SU-DHL-6 (cell line): ENCODE results near the gene FUCA1.
A peak's percentile ranks its signal among the peaks of the same experiment; 100 is the strongest.

ENCODE experiments used
- H2AFZ ChIP-seq: fragments of 200-600 bp; sonication (generic); 2 replicates; pipeline ENCODE4 v1.6.1; 2014; ENCODE audit warnings: low read depth, mild to moderate bottlenecking, moderate library complexity, mixed read lengths, antibody characterized with exemption, low read length; ENCODE audit not compliant: severe bottlenecking
- H3F3A ChIP-seq: fragments of 200-600 bp; shearing (Covaris generic); 2 replicates; pipeline ENCODE4 v1.6.0; 2016; ENCODE audit warnings: antibody characterized with exemption, mild to moderate bottlenecking; ENCODE audit not compliant: insufficient read depth
- H3K27ac ChIP-seq: fragments of 200-600 bp; sonication (generic); 2 replicates; pipeline ENCODE4 v1.5.1; 2016; ENCODE audit warnings: low read depth, mild to moderate bottlenecking, low read length, moderate library complexity, mixed read lengths
- H3K27me3 ChIP-seq: fragments of 200-600 bp; sonication (generic), shearing (Covaris generic); 2 replicates; pipeline ENCODE4 v1.6.0; 2014; ENCODE audit warnings: mild to moderate bottlenecking, low read length
- H3K36me3 ChIP-seq: fragments of 200-600 bp; sonication (generic); 2 replicates; pipeline ENCODE4 v1.6.1; 2014; ENCODE audit warnings: mild to moderate bottlenecking, low read length, mixed read lengths
- H3K4me2 ChIP-seq: fragments of 300-600, 200-600 bp; shearing (Covaris generic), sonication (generic); 2 replicates; pipeline ENCODE4 v1.6.0; 2014; ENCODE audit warnings: low read length, low read depth, mild to moderate bottlenecking; ENCODE audit not compliant: poor library complexity, severe bottlenecking
- H3K4me3 ChIP-seq: fragments of 200-600 bp; sonication (generic); 2 replicates; pipeline ENCODE4 v1.5.1; 2014; ENCODE audit warnings: antibody characterized with exemption, low read length, mild to moderate bottlenecking, mixed read lengths; ENCODE audit not compliant: insufficient read depth, poor library complexity, severe bottlenecking
- H3K79me2 ChIP-seq: fragments of 200-600 bp; sonication (generic); 2 replicates; pipeline ENCODE4 v1.6.1; 2014; ENCODE audit warnings: mild to moderate bottlenecking, low read length, moderate library complexity; ENCODE audit not compliant: insufficient read depth
- H3K9ac ChIP-seq: fragments of 200-600 bp; sonication (generic); 2 replicates; pipeline ENCODE4 v1.7.0; 2014; ENCODE audit warnings: mild to moderate bottlenecking, low read length
- H3K9me2 ChIP-seq: fragments of 200-600 bp; sonication (generic); replicated peaks from 2 replicates; pipeline ENCODE4 v1.6.1; 2014; ENCODE audit warnings: low read length; ENCODE audit not compliant: insufficient read depth
- H3K9me3 ChIP-seq: fragments of 200-600 bp; sonication (generic); 2 replicates; pipeline ENCODE4 v1.6.1; 2014; ENCODE audit warnings: low read length, mixed read lengths; ENCODE audit not compliant: insufficient read depth
- H4K20me1 ChIP-seq: fragments of 200-600 bp; sonication (generic); 2 replicates; pipeline ENCODE4 v1.6.1; 2014; ENCODE audit warnings: low read depth, mild to moderate bottlenecking, antibody characterized with exemption, low read length, moderate library complexity, mixed read lengths
- CTCF ChIP-seq: fragments of 200-600 bp; sonication (generic); IDR thresholded peaks from one replicate; pipeline ENCODE4 v1.5.1; 2017; ENCODE audit warnings: antibody characterized with exemption, mild to moderate bottlenecking, low read length, moderate library complexity; ENCODE audit not compliant: insufficient read depth, poor library complexity, severe bottlenecking
- EZH2phosphoT487 ChIP-seq: fragments of 200-600 bp; sonication (generic), shearing (Covaris generic); conservative IDR thresholded peaks from 2 replicates; pipeline ENCODE4 v1.6.1; 2018; ENCODE audit warnings: mild to moderate bottlenecking, antibody characterized with exemption, low read length, moderate library complexity, mixed read lengths

FUCA1 gene

GRCh38 chr1:23801338-23801748, 66.7 kb downstream of the FUCA1 start:
- no peaks in the 10 kb centered on the region for H3K9me2 ChIP-seq
- no peak overlapping the region for H2AFZ ChIP-seq
- H3K36me3 ChIP-seq, result no peaks in the 10 kb centered on the region
- peak overlapping the region; percentile 69 for H3K4me2 ChIP-seq
- TF ChIP-seq EZH2phosphoT487, result no peak
- TF ChIP-seq CTCF, result no peak
- H3F3A ChIP-seq, result no peaks in the 10 kb centered on the region; the same call in 1 of the 2 replicates
- H3K27ac ChIP-seq, result 0 out of 2 replicates have a peak overlapping the region, but pooled peaks have one; percentile 23
- H3K79me2 ChIP-seq, result no peaks in the 10 kb centered on the region
- peak overlapping the region; percentile 86 for H3K9ac ChIP-seq
- H3K4me3 ChIP-seq, result peak overlapping the region; percentile 86
- no peaks in the 10 kb centered on the region for H4K20me1 ChIP-seq
- no peaks in the 10 kb centered on the region for H3K27me3 ChIP-seq
- no peaks in the 10 kb centered on the region for H3K9me3 ChIP-seq

GRCh38 chr1:23800400-23801337, 67.4 kb downstream of the FUCA1 start, which contains the start of gene GALE:
Gene GALE (minus strand): TSS chr1:23800754. CDS start chr1:23799007, 1,747 bp downstream.
- TF ChIP-seq CTCF (no peak), EZH2phosphoT487 (no peak)
- Histone ChIP-seq H3K9me3 (no peaks in the 10 kb centered on the region), H3K4me3 (peak within 1 kb of the TSS; percentile 86)

GRCh38 chr1:23799570-23800399, 68.3 kb downstream of the FUCA1 start:
- Histone ChIP-seq H3F3A (no peaks in the 10 kb centered on the region; the same call in 1 of the 2 replicates), H3K79me2 (no peaks in the 10 kb centered on the region), H4K20me1 (no peaks in the 10 kb centered on the region), H3K36me3 (no peaks in the 10 kb centered on the region), H3K9me2 (no peaks in the 10 kb centered on the region), H2AFZ (peak overlapping the region; percentile 29), H3K27me3 (no peaks in the 10 kb centered on the region), H3K27ac (peak overlapping the region; percentile 6; the same call in 1 of the 2 replicates), H3K9ac (peak overlapping the region; percentile 86), H3K4me2 (peak overlapping the region; percentile 69), H3K9me3 (no peaks in the 10 kb centered on the region), H3K4me3 (peak overlapping the region; percentile 86)
- TF ChIP-seq EZH2phosphoT487 (no peak), CTCF (no peak)

More at GRCh38 chr1:23800400-23801337, 67.4 kb downstream of the FUCA1 start, which contains the start of gene GALE:
- peak within 1 kb of the TSS; percentile 69 for H3K4me2 ChIP-seq
- H3K36me3 ChIP-seq, result no peaks in the 10 kb centered on the region
- H3K9ac ChIP-seq, result peak within 1 kb of the TSS; percentile 86
- H3K27ac ChIP-seq, result peak within 1 kb of the TSS; percentile 23
- no peaks in the 10 kb centered on the region for H3K27me3 ChIP-seq
- no peaks in the 10 kb centered on the region for H4K20me1 ChIP-seq
- no peaks in the 10 kb centered on the region; the same call in 1 of the 2 replicates for H3F3A ChIP-seq
- peak within 1 kb of the TSS; percentile 69 for H2AFZ ChIP-seq
- no peaks in the 10 kb centered on the region for H3K79me2 ChIP-seq
- no peaks in the 10 kb centered on the region for H3K9me2 ChIP-seq
